IPS-20b (cell line): ENCODE measurements around the gene HEATR9.

Source experiments
- H3K27ac ChIP-seq: one replicate; pipeline ENCODE4 v1.5.1; 2013; ENCODE audit warnings: low read length
- H3K27me3 ChIP-seq: 2 replicates; pipeline ENCODE4 v1.6.1; 2013; ENCODE audit warnings: mild to moderate bottlenecking, low read length, inconsistent platforms; ENCODE audit not compliant: insufficient read depth
- H3K36me3 ChIP-seq: 2 replicates; pipeline ENCODE4 v1.6.1; 2013; ENCODE audit warnings: low read depth, mild to moderate bottlenecking, inconsistent platforms, low read length, moderate library complexity; ENCODE audit not compliant: insufficient read depth
- H3K4me1 ChIP-seq: 2 replicates; pipeline ENCODE4 v1.6.1; 2013; ENCODE audit warnings: mild to moderate bottlenecking, control low read depth, inconsistent platforms, low read length, moderate library complexity; ENCODE audit not compliant: insufficient read depth
- H3K4me3 ChIP-seq: 2 replicates; pipeline ENCODE4 v1.5.1; 2013; ENCODE audit warnings: mild to moderate bottlenecking, low read length, inconsistent platforms
- H3K9ac ChIP-seq: 2 replicates; pipeline ENCODE4 v1.6.1; 2013; ENCODE audit warnings: low read depth, mild to moderate bottlenecking, inconsistent platforms, low read length, moderate library complexity
- H3K9me3 ChIP-seq: 2 replicates; pipeline ENCODE4 v1.6.1; 2013; ENCODE audit warnings: mild to moderate bottlenecking, low read depth, low read length, inconsistent platforms; ENCODE audit not compliant: insufficient read depth

The HEATR9 gene

GRCh38 chr17:35847633-35848373 lies 20.9 kb downstream of the HEATR9 start:
- Histone ChIP-seq H3K27me3 (no peaks in the 10 kb centered on the region), H3K27ac (no peak overlapping the region), H3K9ac (no peak overlapping the region), H3K36me3 (peaks cover 65% of the 10 kb centered on the region), H3K9me3 (no peaks in the 10 kb centered on the region), H3K4me3 (no peak overlapping the region), H3K4me1 (no peaks in the 10 kb centered on the region)

GRCh38 chr17:35847006-35847405 lies 21.7 kb downstream of the HEATR9 start:
- no peaks in the 10 kb centered on the region for H3K4me1 ChIP-seq
- H3K36me3 ChIP-seq, result peaks cover 73% of the 10 kb centered on the region
- no peak overlapping the region for H3K27ac ChIP-seq
- no peak overlapping the region for H3K4me3 ChIP-seq
- H3K9me3 ChIP-seq, result no peaks in the 10 kb centered on the region
- H3K9ac ChIP-seq, result no peak overlapping the region
- no peaks in the 10 kb centered on the region for H3K27me3 ChIP-seq

GRCh38 chr17:35846055-35846809 lies 22.5 kb downstream of the HEATR9 start:
- Histone ChIP-seq H3K36me3 (peaks cover 81% of the 10 kb centered on the region), H3K9me3 (no peaks in the 10 kb centered on the region), H3K27me3 (no peaks in the 10 kb centered on the region), H3K4me3 (no peak overlapping the region), H3K9ac (no peak overlapping the region), H3K27ac (no peak overlapping the region), H3K4me1 (no peaks in the 10 kb centered on the region)

GRCh38 chr17:35844547-35844946 lies 24.1 kb downstream of the HEATR9 start:
- Histone ChIP-seq H3K9ac (no peak overlapping the region), H3K27ac (no peak overlapping the region), H3K36me3 (peaks cover 89% of the 10 kb centered on the region), H3K9me3 (no peaks in the 10 kb centered on the region), H3K4me3 (no peak overlapping the region), H3K27me3 (no peaks in the 10 kb centered on the region), H3K4me1 (no peaks in the 10 kb centered on the region)

- no peak overlapping the region for H3K27ac ChIP-seq
- no peaks in the 10 kb centered on the region for H3K4me1 ChIP-seq
- H3K9ac ChIP-seq, result no peak overlapping the region
- peaks cover 97% of the 10 kb centered on the region for H3K36me3 ChIP-seq
- no peaks in the 10 kb centered on the region for H3K27me3 ChIP-seq
- H3K9me3 ChIP-seq, result no peaks in the 10 kb centered on the region
- H3K4me3 ChIP-seq, result no peak overlapping the region
Observed at GRCh38 chr17:35843698-35844097, 25.0 kb downstream of the HEATR9 start.

- H3K36me3 ChIP-seq, result peaks cover 99% of the 10 kb centered on the region
- no peak overlapping the region for H3K9ac ChIP-seq
Observed at GRCh38 chr17:35842239-35842638, 26.5 kb downstream of the HEATR9 start.

GRCh38 chr17:35841505-35841904 lies 27.2 kb downstream of the HEATR9 start:
- no peaks in the 10 kb centered on the region for H3K9me3 ChIP-seq
- H3K27ac ChIP-seq, result no peak overlapping the region
- no peaks in the 10 kb centered on the region for H3K4me1 ChIP-seq
- no peaks in the 10 kb centered on the region for H3K27me3 ChIP-seq
- H3K9ac ChIP-seq, result no peak overlapping the region
- H3K36me3 ChIP-seq, result peaks cover 99% of the 10 kb centered on the region
- H3K4me3 ChIP-seq, result no peak overlapping the region

More at GRCh38 chr17:35842239-35842638, 26.5 kb downstream of the HEATR9 start:
- Histone ChIP-seq H3K27me3 (no peaks in the 10 kb centered on the region), H3K4me3 (no peak overlapping the region), H3K4me1 (no peaks in the 10 kb centered on the region), H3K27ac (no peak overlapping the region), H3K9me3 (no peaks in the 10 kb centered on the region)

GRCh38 chr17:35841101-35841500 lies 27.6 kb downstream of the HEATR9 start:
- Histone ChIP-seq H3K36me3 (peaks cover 99% of the 10 kb centered on the region), H3K27ac (no peak overlapping the region)

GRCh38 chr17:35825206-35825605 lies 43.5 kb downstream of the HEATR9 start:
- H3K9me3 ChIP-seq, result no peaks in the 10 kb centered on the region
- no peak overlapping the region for H3K9ac ChIP-seq
- no peak overlapping the region for H3K27ac ChIP-seq
- H3K27me3 ChIP-seq, result no peaks in the 10 kb centered on the region
- no peak overlapping the region for H3K4me3 ChIP-seq
- no peaks in the 10 kb centered on the region for H3K4me1 ChIP-seq
- peaks cover 94% of the 10 kb centered on the region for H3K36me3 ChIP-seq

More at GRCh38 chr17:35841101-35841500, 27.6 kb downstream of the HEATR9 start:
- no peaks in the 10 kb centered on the region for H3K27me3 ChIP-seq
- no peak overlapping the region for H3K4me3 ChIP-seq
- H3K9me3 ChIP-seq, result no peaks in the 10 kb centered on the region
- no peak overlapping the region for H3K9ac ChIP-seq
- H3K4me1 ChIP-seq, result no peaks in the 10 kb centered on the region

- Histone ChIP-seq H3K9ac (no peak overlapping the region), H3K27me3 (no peaks in the 10 kb centered on the region), H3K36me3 (peaks cover 100% of the 10 kb centered on the region), H3K9me3 (no peaks in the 10 kb centered on the region), H3K4me1 (no peaks in the 10 kb centered on the region), H3K4me3 (no peak overlapping the region), H3K27ac (no peak overlapping the region)
Observed at GRCh38 chr17:35821308-35821707, 47.4 kb downstream of the HEATR9 start.

GRCh38 chr17:35819455-35819854 lies 49.2 kb downstream of the HEATR9 start:
- Histone ChIP-seq H3K36me3 (peaks cover 95% of the 10 kb centered on the region), H3K9ac (no peak overlapping the region), H3K9me3 (no peaks in the 10 kb centered on the region), H3K27ac (no peak overlapping the region), H3K27me3 (no peaks in the 10 kb centered on the region), H3K4me3 (no peak overlapping the region), H3K4me1 (no peaks in the 10 kb centered on the region)

GRCh38 chr17:35817196-35817595 lies 51.5 kb downstream of the HEATR9 start:
- Histone ChIP-seq H3K4me1 (no peaks in the 10 kb centered on the region), H3K36me3 (peaks cover 85% of the 10 kb centered on the region), H3K27ac (no peak overlapping the region), H3K9me3 (no peaks in the 10 kb centered on the region), H3K4me3 (no peak overlapping the region), H3K9ac (no peak overlapping the region), H3K27me3 (no peaks in the 10 kb centered on the region)
